ENCODE data around the gene DOK6.

Gene DOK6

DNA sequence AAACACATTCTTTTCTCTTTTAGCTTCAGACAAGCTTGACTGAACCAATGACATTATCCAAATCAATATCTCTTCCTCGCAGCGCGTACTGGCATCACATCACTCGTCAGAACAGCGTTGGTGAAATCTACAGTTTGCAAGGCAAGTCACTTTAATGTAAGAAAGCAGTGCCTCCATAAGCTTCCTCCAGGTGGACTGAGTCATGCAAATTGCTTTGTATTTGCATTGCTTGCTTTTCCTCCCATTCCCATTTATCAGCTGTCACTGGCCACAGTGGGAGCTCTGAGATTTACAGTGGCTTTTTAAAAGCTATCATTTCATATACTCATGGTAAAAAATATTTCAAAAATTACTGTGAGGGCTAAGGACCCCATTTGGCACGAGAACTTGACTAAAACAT is 357.0 kb downstream of the DOK6 start:
- no peak for DNase-seq

DNA sequence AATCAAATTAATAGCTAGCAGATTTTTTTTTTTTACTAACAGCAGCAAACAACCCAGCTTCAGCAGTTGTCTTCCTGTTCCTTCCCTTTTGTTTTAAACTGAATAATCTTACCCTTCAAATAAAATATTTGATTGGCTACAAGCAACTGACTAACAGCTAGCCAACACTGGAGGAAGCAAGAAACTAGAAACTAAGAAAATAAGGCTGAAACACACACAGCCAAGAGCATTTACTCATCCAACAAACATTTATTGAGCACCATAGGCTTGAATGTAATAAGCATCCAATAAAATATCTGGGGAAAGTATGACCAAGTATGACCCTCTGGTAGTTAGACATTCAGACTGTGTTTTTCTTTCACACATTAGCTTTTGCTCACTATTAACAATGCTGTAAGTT is 357.8 kb downstream of the DOK6 start:
- DNase-seq, result no peak

DNA sequence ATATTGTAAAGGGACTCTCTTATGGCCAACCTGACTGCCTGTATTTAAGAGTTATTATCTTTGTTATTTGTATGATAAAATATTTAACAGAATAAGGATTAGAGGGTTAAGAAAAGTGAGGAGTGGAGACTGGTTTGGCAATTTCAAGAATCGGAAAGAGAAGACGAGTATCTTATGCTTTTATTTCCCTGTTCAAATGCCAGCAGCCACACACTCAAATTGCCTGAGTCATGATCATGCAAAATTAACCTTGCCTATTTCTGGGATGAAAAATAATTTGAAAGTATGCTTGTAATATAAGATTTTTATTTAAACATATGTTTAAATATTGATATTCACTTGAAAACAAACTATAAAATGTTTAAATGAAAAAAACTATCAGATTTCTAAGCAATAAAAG is 358.4 kb downstream of the DOK6 start:
- DNase-seq, result no peak

DNA sequence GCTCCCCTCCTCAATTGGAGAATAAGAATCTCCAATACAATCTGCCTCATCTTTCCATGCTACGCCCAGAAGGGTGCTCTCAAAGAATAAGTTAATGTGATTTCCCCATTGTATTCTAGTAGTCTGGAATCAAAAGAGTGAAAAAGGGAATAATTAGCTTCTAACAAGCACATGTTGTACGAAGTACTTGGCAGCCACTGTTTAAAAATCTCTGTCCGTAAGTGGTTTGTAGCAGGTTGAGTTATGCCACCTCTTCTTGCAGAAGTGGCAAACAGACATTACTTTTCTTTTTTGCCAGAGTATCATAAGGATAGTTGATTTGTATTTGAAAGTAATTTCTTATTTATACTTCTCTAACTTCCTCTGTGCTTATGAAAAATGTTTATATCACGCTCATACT is 362.3 kb downstream of the DOK6 start:
- DNase-seq, result no peak

DNA sequence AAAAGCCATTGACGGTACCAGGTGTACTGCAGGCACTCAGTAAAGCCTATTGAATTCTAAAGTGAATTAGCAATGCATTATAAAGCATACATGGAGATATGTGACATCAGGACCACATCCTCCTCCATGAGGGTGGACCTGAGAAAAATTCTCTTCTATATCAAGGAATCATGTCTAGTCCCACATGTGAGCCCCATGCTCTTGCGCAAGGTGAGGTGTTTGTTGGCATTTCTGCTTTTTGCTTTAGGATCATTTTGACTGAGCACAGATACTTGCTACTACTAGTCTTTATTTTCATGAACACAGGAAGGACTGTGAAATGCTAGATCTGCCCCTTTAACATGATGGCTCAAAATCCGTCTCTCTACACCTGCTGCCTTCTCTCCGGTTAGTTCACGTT is 363.1 kb downstream of the DOK6 start:
- no peak for DNase-seq

DNA sequence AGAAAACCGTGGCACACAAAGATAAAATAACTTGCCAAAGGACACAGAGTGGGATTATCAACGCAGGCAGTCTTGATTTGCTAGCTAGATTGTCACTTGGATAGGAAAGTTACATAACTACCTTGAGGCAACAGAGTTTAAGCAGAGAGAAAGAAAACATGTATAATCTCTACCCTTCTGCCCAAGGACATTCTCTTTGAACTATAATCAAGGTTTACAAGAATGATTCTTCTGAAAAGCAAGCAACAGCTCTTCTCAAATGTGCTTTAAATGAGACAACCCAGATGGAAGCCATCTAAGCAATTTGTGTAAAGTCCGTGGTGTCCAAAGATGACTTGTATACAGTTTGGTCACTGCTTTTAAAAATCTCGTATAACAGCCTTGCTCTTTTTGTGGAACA is 369.6 kb downstream of the DOK6 start:
- DNase-seq, result no peak

DNA sequence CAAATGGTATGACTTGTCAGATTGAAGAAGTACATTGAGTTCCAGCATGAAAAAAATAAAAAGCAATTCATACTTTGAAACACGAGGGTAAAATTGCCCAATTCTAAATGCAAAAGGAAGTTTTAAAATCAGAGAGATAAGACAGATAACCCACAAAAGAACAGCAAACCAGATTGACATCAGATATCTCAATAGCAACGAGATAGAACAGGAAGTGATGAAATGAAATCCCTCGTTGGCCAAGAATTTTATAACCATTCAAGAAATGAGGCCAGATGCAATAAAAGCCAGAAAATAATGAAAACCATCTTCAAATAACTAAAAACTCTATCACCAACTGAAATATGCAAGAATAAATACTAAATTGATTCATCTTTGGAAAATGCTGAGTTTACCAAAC is 374.1 kb downstream of the DOK6 start:
- no peak for DNase-seq

DNA sequence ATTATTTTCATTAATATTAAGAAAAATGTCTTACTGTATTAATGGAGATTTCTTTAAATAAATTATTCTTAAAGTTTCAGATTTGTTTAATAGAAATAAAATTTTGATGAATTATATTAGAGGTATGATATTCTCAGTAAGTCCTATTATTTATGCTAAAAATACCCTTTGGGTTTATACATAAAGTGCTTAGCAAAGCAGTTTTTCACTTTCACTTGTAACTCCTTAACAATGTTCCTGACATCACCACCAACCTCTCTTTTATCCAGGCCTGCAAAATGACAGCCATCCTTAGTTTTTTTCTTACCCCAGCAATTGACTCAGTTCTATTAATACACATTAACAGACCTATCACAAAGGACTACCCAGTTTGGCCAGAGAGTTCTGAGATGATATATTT is 376.6 kb downstream of the DOK6 start:
- no peak for DNase-seq

DNA sequence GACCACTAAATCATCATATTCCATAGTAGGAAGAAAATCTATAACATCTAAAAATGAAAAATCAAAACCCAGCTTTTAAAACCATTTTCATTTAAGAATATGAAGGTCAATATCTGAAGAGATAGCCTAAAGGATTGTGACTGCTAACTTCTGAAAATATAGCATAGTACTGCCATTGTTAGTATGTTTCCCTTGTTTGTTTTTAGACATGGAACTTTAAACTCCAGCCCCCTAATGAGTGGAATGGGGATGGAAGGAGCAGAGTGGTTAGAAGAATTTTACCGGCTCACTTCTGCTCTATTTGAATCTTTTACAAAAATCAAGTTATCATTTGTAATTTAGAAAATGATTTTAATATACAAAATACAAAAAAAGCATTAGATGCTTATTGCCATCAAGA is 378.0 kb downstream of the DOK6 start:
- no peak for DNase-seq

DNA sequence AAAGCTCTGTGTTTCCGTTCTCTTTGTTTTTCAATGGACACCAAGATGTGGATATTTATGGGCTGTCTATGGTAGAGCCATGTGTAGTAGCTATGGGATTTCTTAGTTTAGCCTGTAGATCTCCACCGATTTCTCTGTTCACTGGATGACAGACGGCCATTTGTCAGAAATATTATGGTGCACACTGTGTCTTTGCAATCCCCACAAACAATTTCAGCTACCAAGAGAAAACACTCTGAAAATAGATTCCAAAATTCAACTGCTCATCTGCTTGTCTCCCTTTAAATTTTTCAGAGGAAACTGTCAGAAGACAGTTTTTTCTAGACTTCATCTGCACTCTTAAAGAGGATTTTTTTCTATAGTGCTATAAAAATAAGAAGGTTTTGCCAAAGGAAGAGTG is 380.2 kb downstream of the DOK6 start:
- no peak for DNase-seq

DNA sequence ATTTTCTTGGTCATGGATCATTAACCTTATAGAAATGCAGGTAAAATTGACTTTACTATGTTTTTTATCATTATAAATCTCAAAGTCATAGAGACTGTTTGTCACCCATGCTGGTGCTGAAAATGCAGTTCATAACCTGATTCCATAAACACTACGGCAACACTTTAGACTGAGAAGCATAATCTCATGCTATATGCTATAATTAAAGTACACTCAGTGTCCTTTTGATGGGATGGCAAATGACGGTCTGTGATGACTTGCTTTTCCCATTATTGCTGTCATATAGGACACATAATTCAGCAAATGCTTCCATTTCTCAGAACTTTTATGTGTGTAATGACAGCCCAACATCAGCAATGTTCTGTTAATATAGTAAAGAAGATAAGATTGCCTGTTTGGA is 384.1 kb downstream of the DOK6 start:
- DNase-seq, result no peak

DNA sequence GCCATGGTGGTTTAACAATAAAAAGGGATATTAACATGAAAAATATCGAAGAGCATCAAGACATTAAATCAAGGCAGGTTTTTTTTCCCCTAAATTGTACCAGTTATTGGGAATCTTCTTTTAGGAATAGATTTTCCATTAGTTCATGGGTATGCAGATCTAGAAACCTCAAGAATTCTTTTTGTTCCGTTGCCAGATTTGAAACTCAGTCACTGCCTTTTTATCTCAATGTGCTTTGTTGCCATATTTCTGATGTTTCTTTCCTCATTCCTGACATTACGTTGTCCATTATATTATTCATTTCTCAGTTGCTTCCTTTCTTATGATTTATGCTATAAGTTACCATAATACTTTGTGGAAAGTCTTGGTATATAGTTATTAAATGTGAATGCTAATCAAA is 384.8 kb downstream of the DOK6 start:
- no peak for DNase-seq

DNA sequence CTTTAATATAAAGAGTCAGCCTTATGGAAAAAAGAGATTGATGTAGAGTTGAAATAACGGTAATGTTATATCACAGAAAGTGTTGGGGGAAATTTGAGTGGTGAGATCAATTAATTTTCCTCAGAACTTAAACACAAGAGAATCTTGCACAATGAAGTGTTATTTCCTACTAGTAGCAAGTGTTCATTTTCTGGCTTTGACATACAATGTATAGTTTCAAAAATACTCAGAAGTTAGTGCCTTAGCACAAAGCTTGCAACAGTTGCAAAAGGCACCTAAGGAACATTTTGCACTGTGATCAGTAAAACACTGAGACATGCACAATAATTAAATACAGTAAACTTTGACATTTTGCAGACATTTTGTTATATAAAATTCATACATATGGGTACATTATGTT is 385.7 kb downstream of the DOK6 start:
- DNase-seq, result no peak

DNA sequence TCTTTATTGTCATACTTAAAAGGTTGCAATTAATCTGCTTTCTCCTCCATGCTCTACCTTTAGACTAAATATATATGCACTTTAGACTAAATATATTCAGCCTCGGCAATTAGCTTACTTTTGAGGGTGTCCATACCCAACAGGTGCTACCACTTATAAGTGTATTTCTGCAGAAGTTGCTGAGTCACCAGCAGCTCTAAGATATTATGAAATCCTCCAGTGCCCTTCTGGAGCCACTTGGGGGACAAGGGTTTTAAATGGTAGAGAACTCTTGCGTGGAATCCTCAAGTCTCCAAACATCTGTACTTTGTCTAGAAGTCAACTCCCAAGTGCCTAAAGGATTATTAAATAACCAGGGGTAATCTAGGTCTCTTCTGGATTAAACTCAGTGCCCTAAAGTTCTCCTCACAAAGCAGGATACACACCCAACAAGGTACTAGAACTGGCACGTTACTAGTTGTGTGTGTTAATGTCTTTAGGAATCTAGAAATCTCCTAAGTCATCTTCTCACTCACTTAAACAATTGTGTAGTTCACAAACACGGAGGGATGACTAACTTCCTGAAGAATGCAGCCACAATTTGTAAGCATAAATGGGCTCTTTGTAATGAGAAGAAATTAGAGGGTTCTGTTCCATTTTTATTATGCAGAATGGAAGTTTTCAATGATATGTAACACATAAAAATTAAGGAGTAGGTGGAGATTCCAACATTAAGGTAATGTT is 387.3 kb downstream of the DOK6 start:
- no peak for DNase-seq

DNA sequence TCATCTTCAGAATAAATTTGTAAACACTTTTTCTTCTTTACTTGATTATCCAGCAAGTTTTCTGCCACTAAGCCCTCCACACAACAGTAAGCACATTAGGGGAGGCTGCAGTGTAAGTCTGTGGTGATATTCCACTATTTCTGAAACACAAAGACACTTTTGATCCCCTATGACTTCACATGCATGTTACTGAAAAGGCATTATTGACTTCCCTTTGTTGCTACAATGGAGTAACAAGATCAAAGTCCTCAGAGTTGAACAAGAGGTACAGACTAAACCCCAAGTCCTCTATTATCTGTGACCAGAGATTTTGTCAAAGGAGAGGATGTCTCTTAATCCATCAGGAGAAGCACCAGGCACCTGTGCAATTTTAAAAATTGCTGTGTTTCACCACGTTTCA is 389.1 kb downstream of the DOK6 start:
- no peak for DNase-seq

DNA sequence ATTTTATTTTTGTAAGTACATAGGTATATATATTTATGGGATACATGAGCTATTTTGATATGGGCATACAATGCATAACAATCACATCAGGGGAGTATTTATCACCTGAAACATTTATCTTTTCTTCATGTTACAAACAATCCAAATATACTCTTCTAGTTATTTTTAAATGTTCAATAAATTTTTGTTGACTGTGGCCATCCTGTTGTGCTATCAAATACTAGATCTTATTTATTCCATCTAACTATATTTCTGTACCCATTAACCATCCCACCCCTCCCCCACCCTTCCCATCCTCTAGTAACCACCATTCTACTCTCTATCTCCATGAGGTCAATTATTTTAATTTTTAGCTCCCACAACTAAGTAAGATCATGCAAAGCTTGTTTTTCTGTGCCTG is 390.0 kb downstream of the DOK6 start:
- no peak for DNase-seq

DNA sequence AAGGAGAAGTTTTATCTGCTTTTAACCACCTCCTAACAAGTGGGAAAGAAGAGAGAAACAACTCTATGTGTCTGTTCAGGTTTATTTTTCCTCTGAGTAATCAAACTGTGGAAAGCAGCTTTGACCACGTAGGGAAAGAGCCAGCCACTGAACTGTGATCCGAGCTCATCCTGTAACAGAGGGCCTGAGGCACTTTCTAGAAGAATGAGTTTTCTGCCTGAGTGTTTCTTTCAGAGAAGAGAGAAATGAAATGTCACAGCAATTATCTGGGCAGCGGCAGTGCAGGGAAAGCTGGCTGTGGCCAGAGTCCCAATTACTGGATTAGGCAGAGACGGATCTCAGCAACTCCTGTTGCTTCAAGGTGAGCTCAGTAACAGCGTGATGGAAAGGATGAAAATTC is 395.1 kb downstream of the DOK6 start:
- no peak for DNase-seq

DNA sequence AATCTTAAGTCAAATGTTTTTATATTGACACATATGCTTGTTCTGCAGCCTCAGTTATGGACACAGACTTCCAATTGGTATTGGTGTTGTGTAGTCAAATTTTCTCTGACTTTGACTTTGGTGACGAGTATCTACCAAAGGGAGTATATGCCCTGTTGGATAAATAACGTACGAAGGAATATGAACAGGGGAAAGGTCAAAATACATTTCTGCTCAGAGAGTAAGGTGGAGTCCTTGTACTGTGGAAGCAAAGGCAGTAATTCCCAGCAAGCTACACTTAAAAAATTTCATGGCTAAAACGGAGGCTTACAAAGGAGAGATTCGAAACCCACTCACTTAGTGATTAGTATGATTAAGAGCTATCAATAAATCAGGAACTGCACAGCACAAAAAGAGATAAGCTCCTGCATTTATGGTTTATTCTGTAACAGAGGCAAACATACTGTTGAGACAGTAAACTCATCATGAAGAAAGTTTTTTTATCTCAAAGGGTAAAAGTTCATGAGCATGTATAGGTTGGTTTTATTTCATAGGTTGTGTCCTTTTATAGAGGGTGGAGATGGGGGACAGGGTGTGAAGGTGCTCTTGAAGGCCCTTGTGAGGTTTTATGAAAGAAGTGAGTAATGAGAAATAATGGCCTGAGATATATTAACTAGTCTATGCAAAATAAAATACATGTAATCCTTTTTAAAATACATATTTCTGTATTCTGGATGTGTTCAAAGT is 404.3 kb downstream of the DOK6 start:
- DNase-seq, result no peak

DNA sequence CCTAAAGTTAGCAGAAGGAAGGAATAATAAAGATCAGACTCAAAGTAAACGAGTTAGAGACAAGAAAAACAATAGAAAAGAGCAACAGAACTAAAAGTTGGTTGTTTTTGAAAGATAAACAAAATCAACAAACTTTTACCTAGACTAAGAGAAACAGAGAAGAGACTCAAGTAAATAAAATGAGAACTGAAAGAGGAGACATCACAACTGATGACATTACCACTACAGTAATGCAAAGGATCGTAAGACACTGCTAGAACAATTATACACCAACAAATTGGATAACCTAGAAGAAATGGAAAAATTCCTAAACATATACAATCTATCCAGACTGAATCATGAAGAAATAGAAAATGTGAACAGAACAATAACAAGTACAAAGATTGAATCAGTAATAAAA is 407.7 kb downstream of the DOK6 start:
- DNase-seq, result no peak

DNA sequence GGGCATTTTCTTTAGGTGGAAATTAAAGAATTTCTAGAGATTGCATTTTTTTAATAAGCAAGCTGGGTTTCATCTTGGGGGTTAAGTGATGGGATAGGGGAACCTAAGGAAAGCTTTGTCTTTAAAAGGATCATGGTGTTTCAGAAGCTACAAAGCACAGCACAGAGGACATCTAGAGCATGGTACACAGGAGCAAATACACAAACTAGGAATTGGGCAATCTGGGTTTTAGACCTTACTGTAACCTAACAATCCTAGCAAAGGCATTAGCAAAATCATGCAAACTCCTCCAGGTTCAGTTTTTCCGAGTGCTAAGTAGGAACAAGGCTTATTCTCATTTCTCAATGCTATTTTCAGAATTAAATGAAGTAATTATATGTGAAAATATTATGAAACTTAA is 412.9 kb downstream of the DOK6 start:
- no peak for DNase-seq

DNA sequence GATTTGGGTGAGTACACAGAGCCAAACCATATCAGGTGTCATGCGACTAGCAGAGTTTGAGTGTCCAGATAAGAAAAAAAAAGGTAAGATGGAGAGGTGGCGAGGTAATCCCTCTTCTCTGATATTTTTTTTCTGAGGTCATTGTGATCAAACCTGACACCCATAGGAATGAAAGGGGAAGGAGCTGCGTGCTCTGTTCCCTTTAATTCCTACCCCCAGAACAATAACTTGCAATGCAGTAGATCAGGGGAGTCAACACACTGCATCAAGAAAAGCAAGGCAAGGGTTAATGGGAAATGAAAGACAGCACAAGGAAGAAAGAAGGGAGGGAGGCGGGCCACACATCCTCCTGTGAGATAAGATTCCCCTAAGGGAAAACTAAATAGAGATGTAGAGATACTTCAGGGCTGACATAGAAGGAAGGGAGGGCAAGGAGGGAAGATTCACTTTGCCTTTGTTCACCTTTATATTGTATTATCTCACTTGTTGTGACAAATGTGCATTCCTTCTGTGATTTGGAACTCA is 414.2 kb downstream of the DOK6 start:
- DNase-seq, result no peak

DNA sequence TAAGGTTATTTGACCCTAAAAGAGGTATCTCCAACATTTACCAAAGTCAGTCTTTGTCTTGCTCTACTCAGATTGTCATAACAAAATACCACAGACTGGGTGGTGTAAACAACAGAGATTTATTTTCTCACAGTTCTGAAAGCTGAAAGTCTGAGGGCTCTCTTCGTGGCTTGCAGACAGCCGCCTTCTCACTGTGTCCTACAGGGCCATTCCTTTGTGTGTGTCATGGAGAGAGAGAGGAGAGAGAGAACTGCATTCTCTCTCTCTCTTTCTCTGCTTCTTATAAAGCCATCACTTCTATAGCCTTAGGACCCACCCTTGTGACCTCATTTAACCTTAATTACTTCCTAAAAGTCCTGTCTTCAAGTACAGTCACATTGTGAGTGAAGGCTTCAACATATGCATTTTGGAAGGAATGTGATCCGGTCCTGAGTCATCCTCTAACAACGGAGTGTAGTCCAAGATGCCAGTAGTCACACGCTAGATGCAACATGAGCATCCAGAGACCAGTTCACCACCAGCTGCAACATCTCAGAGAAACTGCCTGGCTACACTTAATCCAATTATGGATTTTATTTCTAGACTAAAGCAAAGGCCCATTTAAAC is 416.8 kb downstream of the DOK6 start:
- no peak for DNase-seq

DNA sequence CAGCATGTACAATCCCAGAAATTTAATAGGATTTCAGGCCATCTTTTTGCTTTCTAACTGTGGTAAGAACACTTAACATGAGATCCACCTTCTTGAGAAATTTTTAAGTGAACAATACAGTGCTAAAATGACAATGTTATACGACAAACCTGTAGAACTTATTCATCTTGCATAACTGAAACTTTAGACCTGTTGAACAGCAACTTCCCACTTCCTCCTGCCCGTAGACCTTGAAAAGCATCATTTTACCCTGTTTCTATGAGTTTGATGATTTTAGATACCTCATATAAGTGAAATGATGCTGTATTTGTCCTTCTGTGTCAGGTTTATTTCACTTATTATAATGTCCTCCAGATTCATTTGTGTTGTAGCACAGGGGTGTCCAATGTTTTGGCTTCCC is 418.8 kb downstream of the DOK6 start:
- no peak for DNase-seq

DNA sequence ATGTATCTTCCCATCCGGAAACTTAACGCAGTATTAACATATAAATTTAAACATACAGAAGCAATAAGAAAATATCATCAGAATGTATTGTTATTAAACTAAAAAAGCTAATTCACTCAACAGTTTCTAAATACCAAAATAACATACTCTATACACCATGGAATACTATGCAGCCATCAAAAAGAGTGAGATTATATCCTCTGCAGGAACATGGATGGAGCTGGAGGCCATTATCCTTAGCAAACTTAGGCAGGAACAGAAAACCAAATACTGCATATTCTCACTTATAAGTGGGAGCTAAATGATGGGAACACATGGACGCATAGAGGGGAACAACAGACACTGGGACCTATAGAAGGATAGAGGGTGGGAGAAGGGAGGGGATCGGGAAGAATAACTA is 419.9 kb downstream of the DOK6 start:
- no peak for DNase-seq
